ENCODE results near the gene FOXP1.

Gene FOXP1

GRCh38 chr3:71372241-71372768 lies 211.2 kb downstream of the FOXP1 start:
- DNase-seq (ENCODE audit: low spot score) = no peak

DNA sequence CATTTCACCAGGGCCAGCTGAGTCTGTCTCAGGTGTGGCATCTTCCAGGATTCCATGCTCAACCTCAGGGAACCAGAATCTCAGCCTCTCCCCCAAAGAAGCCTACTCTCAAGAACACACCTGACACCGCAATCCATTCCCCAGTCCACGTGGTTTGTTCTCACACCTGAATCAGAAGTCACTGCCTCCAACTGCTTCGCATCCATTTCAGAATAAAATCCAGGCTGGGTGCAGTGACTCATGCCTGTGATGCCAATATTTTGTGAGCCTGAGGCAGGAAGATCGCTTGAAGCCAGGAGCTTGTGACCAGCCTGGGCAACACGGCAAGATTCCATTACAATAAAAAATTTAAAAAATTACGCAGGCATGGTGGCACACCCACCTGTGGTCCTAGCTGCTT lies 212.2 kb downstream of the FOXP1 start:
- no peak for DNase-seq (ENCODE audit: low spot score)

- DNase-seq (ENCODE audit: low spot score) = no peak
Observed at GRCh38 chr3:71370467-71370866, 213.1 kb downstream of the FOXP1 start.

DNA sequence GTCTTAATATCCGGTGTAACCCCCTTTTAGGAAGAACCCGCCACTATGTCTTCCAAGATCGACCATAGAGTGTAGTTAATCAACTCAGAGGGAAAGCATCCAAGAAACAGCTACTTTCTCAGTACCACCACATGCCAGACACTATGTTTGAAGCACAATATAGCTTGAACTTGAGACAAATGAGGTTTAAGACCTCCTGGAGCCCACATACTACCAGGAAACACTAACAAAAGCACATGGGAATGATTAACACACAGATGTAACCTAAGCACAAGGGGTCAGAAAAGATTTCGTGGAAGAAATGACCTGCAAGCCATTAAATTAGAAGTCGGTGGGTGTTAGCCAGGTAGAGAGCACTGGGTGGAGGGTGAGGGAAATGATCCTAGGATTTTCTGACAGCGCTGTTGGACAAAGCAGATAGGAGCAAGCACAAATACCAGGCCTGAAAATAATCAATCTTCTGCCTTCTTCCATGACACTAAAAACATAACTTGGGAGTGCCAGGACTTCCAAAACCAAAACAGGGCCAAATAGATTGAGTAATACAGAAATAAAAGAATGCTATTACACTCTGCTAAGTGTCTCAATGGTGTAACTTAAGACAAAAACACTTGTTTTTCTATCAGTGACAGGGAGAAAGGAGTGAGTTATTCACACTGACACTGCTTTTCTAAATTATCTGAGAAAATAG lies 213.7 kb downstream of the FOXP1 start:
- DNase-seq (ENCODE audit: low spot score) = no peak

DNA sequence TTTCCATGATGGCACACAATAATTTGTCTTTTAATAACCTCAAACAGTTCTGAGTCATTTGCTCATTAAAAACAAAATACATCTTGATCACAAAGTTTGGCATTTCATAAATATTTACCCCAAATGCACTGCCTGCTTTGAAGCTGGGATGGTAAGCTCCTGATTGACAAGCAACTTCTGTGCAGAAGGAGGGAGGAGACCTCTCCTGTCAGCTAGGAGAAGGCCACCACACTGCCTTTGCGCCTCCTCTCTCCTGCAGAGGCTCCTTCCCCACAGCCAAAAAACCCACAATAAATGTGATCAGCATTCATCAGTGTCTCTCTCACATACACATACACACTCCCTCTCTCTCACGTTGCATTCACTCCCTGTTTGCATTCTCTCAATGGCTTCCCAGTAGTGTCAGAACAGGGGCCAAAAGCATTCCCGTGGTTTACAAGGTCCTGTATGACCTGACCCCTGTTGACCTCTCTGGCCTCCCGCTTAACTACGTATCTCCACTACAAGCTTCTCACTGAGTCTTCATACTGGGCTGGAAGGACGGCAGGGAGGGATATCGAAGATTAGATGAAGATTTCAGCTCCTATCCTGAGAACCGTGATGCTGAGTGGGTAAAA lies 216.4 kb downstream of the FOXP1 start:
- no peak for DNase-seq (ENCODE audit: low spot score)

- DNase-seq (ENCODE audit: low spot score) = no peak
Observed at GRCh38 chr3:71361334-71361890, 222.1 kb downstream of the FOXP1 start.

- no peak for DNase-seq (ENCODE audit: low spot score)
Observed at GRCh38 chr3:71360764-71361163, 222.8 kb downstream of the FOXP1 start.

- DNase-seq (ENCODE audit: low spot score) = no peak
Observed at GRCh38 chr3:71360180-71360579, 223.3 kb downstream of the FOXP1 start.

DNA sequence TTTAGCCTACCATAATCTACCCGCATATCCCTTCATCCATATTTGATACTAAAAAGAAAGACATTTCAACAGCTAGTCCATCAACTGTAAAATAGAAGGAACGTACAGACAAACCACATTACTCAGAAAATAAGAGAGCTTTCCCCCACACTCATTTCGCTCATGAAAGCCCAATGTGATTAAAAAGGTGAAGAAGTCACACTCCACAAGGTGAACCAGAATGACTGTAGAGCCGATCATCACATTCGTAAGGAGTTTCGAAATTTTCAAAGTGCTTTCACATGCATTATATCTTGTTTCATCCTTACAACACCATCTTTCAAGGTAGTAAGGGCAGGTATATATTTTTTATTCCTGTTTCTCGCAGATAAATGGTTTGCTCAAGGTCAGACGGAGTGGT lies 225.3 kb downstream of the FOXP1 start:
- no peak for DNase-seq (ENCODE audit: low spot score)

GRCh38 chr3:71356265-71356664 lies 227.3 kb downstream of the FOXP1 start:
- no peak for DNase-seq (ENCODE audit: low spot score)

DNA sequence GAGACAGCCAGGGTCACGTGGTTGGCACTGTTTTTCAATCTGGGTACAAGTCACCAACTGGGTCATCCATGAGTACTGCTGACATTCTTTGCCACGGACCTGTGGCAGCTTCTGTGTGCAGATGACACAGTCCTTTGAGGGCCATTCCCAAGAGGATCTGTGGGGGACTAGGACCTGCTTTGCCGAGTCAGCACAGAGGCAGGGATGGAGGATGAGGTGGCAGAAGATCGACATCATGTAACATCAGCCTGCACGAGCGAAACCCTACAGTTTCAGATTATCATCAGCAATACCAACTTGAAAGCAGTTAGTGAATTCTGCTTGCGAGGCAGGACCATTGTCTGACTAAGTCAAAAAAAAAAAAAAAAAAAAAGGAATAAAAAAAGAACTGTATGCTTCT lies 227.7 kb downstream of the FOXP1 start:
- no peak for DNase-seq (ENCODE audit: low spot score)

DNA sequence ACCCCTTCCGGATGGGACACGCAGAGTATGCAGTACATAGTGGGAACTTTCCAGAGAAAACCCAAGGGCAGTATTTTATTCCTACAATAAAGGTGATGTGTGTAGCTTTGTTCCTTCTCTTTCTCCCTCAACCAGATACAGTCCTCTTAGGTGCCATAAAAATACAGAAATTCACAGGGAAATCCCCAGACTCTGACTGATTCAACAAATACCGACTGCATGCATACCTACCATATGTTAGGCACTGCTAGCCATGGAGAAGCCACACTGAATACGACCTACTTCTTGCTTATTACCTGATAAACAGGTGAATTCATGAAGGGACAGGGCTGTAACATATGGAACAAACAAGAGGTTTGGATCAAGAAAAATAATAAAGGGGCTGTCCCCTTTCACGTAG lies 228.5 kb downstream of the FOXP1 start:
- DNase-seq (ENCODE audit: low spot score) = no peak

GRCh38 chr3:71351403-71352149 lies 232.0 kb downstream of the FOXP1 start:
- DNase-seq (ENCODE audit: low spot score) = no peak

- no peak for DNase-seq (ENCODE audit: low spot score)
Observed at GRCh38 chr3:71350998-71351397, 232.5 kb downstream of the FOXP1 start.

DNA sequence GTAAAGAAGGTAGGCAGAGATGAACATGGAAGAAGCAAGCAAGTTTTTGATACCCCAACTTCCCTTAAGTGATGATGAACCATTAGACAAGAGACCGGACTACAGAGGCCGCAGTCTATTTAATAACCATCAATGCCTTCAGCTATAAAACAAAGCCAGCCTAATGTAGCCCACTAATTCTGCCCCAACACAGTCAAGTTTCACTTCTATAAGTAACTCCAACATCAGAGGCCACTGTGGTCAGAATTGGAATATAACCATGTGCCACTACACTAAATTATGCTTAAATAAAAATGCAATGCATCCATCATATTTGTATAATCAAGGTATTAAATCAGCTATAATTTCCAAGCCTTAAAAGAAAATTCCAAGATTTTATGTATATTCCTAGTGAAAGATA lies 234.7 kb downstream of the FOXP1 start:
- no peak for DNase-seq (ENCODE audit: low spot score)

DNA sequence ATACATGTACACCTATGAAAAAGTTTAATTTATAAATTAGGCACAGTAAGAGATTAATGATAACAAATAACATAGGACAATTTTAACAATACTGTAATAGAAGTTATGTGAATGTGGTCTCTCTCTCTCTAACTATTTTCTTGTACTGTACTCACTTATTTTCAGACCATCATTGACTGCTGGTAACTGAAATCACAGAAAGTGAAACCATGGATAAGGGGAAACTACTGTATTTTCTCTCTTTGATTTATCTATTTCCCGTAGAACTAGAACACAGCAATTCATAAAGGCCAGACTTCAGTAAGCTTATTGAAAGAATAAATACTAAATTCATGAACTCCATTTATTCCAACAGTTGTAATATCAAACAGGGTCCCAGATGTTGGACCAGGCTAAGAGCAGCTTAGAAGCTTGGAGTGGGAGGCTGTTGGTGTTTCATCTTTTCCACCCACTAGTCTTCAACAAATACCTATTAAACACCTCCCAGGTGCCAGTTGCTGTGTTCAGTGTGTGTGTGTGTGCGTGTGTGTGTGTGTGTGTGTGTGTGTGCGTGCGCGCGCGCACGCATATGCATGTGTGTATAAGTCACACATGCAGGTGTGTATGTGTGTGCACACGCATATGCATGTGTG lies 235.4 kb downstream of the FOXP1 start:
- no peak for DNase-seq (ENCODE audit: low spot score)

DNA sequence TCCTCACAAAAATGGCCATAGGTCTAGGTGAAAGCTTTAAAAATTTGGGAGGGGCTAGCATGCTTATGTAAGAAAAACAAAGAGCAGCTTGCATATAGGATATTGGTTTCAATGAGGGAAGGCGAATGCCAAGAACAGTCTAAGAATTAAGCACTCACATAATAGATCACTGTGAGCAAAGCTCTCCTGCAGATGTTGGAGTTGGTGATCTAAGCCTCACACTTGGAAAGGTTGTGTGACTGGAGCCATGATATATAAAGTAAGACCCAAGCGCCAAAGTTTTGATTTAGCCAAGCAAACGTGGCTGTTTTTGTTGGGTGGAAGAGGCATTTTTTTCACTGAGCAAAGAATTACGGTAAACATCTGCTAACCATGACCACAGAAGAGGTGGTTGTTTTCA lies 237.5 kb downstream of the FOXP1 start:
- DNase-seq (ENCODE audit: low spot score) = no peak

GRCh38 chr3:71345429-71346040 lies 238.0 kb downstream of the FOXP1 start:
- DNase-seq (ENCODE audit: low spot score) = no peak

DNA sequence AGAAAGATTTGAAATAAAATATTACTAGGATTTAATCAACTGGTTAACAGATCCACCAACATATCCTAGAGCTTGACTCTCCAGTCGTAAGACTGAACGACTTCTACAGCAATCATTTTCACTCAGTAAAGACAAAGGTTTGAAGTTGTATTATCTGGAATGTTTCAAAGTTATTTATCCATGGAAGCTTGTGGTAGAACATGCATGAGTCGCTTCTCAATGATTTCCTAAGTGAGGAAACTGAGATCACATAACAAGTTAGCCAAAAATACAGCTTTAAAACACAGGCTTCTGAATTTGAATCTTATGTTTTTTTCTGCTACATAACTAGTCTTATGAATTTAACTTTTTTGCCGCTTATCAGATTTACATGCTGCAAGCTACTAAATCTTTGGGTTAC lies 241.8 kb downstream of the FOXP1 start:
- no peak for DNase-seq (ENCODE audit: low spot score)

GRCh38 chr3:71339049-71339448 lies 244.5 kb downstream of the FOXP1 start:
- DNase-seq (ENCODE audit: low spot score) = no peak

DNA sequence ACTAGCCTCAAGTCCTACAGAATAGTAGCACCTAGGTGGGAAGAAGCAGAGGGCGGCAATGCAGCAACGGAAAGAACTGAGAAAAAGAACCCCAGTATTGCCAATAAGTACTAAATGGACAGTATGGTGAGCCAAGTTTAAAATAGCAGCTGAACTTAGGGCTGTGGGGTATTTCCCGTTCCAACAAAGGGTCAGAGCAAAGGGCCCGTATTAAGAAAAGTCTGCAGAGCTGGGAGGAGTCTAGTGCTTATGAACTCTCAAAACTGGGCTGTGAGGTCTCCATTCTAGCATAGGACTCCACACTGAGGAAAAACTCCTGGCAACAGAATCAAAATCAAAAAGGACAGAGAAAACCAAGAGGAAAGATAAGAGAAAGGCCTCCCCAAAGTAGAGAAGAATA lies 250.7 kb downstream of the FOXP1 start:
- no peak for DNase-seq (ENCODE audit: low spot score)

- no peak for DNase-seq (ENCODE audit: low spot score)
Observed at GRCh38 chr3:71330909-71331308, 252.6 kb downstream of the FOXP1 start.

All from left forelimb (tissue), 1 donor.